HL-60 (cell line): ENCODE results near the gene MSI2.

Experiments used
- DNase-seq, 2 experiments: peaks; one replicate each; pipeline ENCODE4 v3.0.0-alpha.2; 2010 to 2020; ENCODE audit warnings: low read depth in 1 of 2, low spot score in 1 of 2
- H3K27ac ChIP-seq: fragments of 250-450 bp; sonication (Bioruptor Pico); replicated peaks from 2 replicates; pipeline ENCODE4 v1.5.1; 2020; ENCODE audit warnings: mild to moderate bottlenecking, moderate library complexity
- H3K27me3 ChIP-seq: fragments of 250-450 bp; sonication (Bioruptor Pico); 2 replicates; pipeline ENCODE4 v1.5.1; 2021; ENCODE audit warnings: mild to moderate bottlenecking, moderate library complexity; ENCODE audit not compliant: insufficient read depth, poor library complexity, severe bottlenecking
- H3K4me3 ChIP-seq: replicated peaks from 2 replicates; pipeline ENCODE4 v1.5.1; 2011; ENCODE audit warnings: mild to moderate bottlenecking, control low read depth, low read length; ENCODE audit not compliant: insufficient read depth
- CTCF ChIP-seq: IDR thresholded peaks from one replicate; pipeline ENCODE4 v1.5.1; 2011; ENCODE audit warnings: low read length, control low read depth, inconsistent platforms; ENCODE audit not compliant: insufficient read depth
- GABPA ChIP-seq: IDR thresholded peaks from 2 replicates; pipeline ENCODE4 v1.6.1; 2012; ENCODE audit warnings: low read depth
- POLR2AphosphoS5 ChIP-seq: IDR thresholded peaks from 2 replicates; pipeline ENCODE4 v1.6.1; 2012; ENCODE audit warnings: low read depth
- REST ChIP-seq: IDR thresholded peaks from 2 replicates; pipeline ENCODE4 v1.6.1; 2012; ENCODE audit warnings: low read depth; ENCODE audit not compliant: insufficient replicate concordance
- SPI1 ChIP-seq: IDR thresholded peaks from 2 replicates; pipeline ENCODE4 v1.6.1; 2012; ENCODE audit warnings: low read depth, mild to moderate bottlenecking, borderline replicate concordance

The MSI2 gene

GRCh38 chr17:57338257-57338914, 82.1 kb downstream of the MSI2 start:
- peak; percentile 27 to 93 for DNase-seq
- TF ChIP-seq CTCF (no peak), REST (peak; percentile 87), GABPA (no peak), SPI1 (peak; percentile 98), POLR2AphosphoS5 (peak; percentile 95)
- Histone ChIP-seq H3K27me3 (no peaks in the 10 kb centered on the region), H3K4me3 (no peak overlapping the region), H3K27ac (no peak overlapping the region)

- H3K4me3 ChIP-seq: no peak overlapping the region
- TF ChIP-seq POLR2AphosphoS5 (no peak; the same call in 1 of the 2 replicates), REST (no peak), CTCF (no peak), GABPA (no peak), SPI1 (no peak)
- H3K27me3 ChIP-seq: no peaks in the 10 kb centered on the region
- H3K27ac ChIP-seq: no peak overlapping the region
- peak in 1 of 2 experiments; percentile 32 for DNase-seq
Observed at GRCh38 chr17:57340160-57340981, 84.0 kb downstream of the MSI2 start.

GRCh38 chr17:57341611-57342540, 85.6 kb downstream of the MSI2 start:
- H3K4me3 ChIP-seq: no peak overlapping the region
- no peak for DNase-seq
- no peak for TF ChIP-seq POLR2AphosphoS5
- H3K27ac ChIP-seq: no peak overlapping the region
- H3K27me3 ChIP-seq: no peaks in the 10 kb centered on the region
